Measurements from ENCODE around the gene SPOCK1. TPM values are rescaled to one million over a fixed set of nuclear protein-coding genes. Genes with fewer than 3 reads are reported as not detected.

The SPOCK1 gene
- total RNA-seq, 1 donor from 2014 or later = 6.8 TPM

DNA sequence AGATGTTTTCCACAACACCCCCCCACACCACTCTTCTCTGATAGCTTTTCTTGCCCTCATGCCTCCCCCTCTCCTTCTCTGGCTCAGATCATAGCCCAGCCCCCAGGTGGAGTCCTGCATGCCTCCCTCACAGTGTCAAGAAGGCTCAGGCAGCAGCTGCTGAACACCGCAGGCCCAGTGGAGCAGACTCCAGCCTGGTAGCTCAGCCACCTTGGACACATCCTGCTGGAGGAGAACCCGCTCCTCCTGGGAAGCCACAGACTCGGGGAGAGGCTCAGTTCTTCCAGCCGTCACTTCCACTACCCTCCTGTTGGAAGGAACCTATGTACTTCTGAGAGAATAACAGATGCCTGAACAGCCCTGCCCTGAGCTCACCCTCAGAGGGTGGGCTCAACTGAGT, 143.4 kb downstream of the SPOCK1 start:
- H3K27me3 ChIP-seq (ENCODE audit: control insufficient read depth, insufficient read depth, low read length) = no peaks in the 10 kb centered on the region
- DNase-seq (ENCODE audit: low read depth) = no peak
- no peak overlapping the region for H3K4me3 ChIP-seq (ENCODE audit: low read depth, low read length)
- TF ChIP-seq, protein P1, sequence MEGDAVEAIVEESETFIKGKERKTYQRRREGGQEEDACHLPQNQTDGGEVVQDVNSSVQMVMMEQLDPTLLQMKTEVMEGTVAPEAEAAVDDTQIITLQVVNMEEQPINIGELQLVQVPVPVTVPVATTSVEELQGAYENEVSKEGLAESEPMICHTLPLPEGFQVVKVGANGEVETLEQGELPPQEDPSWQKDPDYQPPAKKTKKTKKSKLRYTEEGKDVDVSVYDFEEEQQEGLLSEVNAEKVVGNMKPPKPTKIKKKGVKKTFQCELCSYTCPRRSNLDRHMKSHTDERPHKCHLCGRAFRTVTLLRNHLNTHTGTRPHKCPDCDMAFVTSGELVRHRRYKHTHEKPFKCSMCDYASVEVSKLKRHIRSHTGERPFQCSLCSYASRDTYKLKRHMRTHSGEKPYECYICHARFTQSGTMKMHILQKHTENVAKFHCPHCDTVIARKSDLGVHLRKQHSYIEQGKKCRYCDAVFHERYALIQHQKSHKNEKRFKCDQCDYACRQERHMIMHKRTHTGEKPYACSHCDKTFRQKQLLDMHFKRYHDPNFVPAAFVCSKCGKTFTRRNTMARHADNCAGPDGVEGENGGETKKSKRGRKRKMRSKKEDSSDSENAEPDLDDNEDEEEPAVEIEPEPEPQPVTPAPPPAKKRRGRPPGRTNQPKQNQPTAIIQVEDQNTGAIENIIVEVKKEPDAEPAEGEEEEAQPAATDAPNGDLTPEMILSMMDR (IDR thresholded peaks at IDR 0.05; ENCODE audit: insufficient read depth, low read length, severe bottlenecking) = no peak
- no peaks in the 10 kb centered on the region for H3K36me3 ChIP-seq (ENCODE audit: control insufficient read depth, insufficient read depth, low read length)
- FAIRE-seq = no peak

DNA sequence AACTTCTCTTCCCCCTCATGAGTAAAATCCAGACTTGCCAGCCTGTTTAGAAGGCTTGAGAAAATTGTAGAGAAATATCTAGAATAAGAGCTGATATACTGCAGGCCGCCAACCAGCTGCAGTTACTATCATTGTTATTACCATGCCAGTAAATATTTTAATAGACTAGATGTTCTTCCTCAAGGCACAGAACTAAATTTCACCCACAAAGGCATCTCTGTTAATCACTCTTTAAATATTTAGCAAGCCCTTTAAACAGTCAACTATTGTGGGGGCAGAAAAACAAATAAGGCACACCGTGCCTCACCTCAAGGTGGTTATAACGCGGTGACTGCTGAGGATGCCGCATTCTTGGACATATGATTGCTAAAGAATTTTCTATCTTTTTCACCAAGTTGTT, 147.0 kb downstream of the SPOCK1 start:
- FAIRE-seq = no peak
- no peaks in the 10 kb centered on the region for H3K27me3 ChIP-seq (ENCODE audit: control insufficient read depth, insufficient read depth, low read length)
- TF ChIP-seq, protein P1 (IDR thresholded peaks at IDR 0.05; ENCODE audit: insufficient read depth, low read length, severe bottlenecking) = no peak
- H3K36me3 ChIP-seq (ENCODE audit: control insufficient read depth, insufficient read depth, low read length) = no peaks in the 10 kb centered on the region
- H3K4me3 ChIP-seq (ENCODE audit: low read depth, low read length) = no peak overlapping the region
- DNase-seq (ENCODE audit: low read depth) = peak; percentile 51

DNA sequence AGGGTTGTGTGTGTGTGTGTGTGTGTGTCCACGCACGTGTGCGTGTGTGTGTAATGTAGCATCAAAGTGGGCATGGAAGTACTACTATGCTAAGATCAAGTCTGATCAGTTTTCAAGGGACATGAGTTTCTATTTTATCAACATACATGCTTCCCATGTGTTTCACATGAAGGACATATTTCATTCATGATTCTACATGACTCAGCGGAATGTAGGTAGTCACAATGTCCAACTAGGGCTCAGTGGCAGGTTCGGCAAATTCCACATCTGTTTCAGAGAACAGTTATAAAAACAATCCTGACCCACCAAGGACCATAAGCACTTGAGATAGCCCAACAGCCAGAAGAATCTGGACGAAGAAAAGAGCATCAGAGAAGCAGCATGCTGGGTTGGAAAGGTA, 148.3 kb downstream of the SPOCK1 start:
- FAIRE-seq = no peak

DNA sequence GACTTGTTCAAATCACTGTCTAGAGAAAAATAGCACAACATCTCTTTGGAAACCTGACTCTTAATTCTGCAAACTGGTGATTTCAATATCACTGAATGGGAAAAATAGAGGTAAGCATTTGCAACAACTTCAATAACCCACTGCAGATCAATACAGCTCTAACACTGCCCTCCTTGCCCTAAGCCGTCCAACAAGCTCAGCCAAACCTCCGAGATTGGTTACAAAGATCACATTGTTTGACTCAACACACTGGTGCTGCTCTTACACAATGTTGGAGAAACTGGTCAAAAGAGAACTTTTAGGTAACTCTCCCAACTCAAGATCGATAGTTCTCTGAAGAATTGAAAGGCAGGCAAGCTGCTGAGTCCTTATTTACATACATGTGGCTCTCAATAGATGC, 150.4 kb downstream of the SPOCK1 start:
- no peaks in the 10 kb centered on the region for H3K27me3 ChIP-seq (ENCODE audit: control insufficient read depth, insufficient read depth, low read length)
- TF ChIP-seq, protein P1 (IDR thresholded peaks at IDR 0.05; ENCODE audit: insufficient read depth, low read length, severe bottlenecking) = no peak
- DNase-seq (ENCODE audit: low read depth) (no peak), FAIRE-seq (no peak)
- no peak overlapping the region for H3K4me3 ChIP-seq (ENCODE audit: low read depth, low read length)
- no peaks in the 10 kb centered on the region for H3K36me3 ChIP-seq (ENCODE audit: control insufficient read depth, insufficient read depth, low read length)

More for the DNA sequence above, 148.3 kb downstream of the SPOCK1 start:
- H3K36me3 ChIP-seq (ENCODE audit: control insufficient read depth, insufficient read depth, low read length) = no peaks in the 10 kb centered on the region
- no peak for DNase-seq (ENCODE audit: low read depth)
- TF ChIP-seq, protein P1 (IDR thresholded peaks at IDR 0.05; ENCODE audit: insufficient read depth, low read length, severe bottlenecking) = no peak
- H3K4me3 ChIP-seq (ENCODE audit: low read depth, low read length) = no peak overlapping the region
- no peaks in the 10 kb centered on the region for H3K27me3 ChIP-seq (ENCODE audit: control insufficient read depth, insufficient read depth, low read length)

DNA sequence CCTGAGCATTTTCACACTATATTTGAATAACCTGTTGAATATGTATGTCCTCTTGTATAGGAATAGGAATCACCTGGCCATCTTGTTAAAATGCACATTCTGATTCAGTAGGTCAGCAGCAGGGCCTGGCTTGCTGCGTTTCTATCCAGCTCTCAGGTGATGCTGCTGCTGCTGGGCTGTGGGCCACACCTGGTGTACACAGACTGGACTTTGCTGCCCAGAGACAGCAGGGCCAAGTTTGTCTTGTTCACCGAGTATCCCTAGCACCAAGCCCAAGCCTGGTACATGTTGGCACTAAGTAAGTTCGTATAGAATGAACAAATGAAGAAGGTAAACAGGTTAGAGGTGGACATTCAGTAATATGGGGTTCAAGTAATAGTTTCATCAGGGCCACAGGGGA, 151.3 kb downstream of the SPOCK1 start:
- DNase-seq (ENCODE audit: low read depth) (no peak), FAIRE-seq (no peak)
- H3K4me3 ChIP-seq (ENCODE audit: low read depth, low read length) = no peak overlapping the region
- H3K36me3 ChIP-seq (ENCODE audit: control insufficient read depth, insufficient read depth, low read length) = no peaks in the 10 kb centered on the region
- TF ChIP-seq, protein P1 (IDR thresholded peaks at IDR 0.05; ENCODE audit: insufficient read depth, low read length, severe bottlenecking) = no peak
- H3K27me3 ChIP-seq (ENCODE audit: control insufficient read depth, insufficient read depth, low read length) = no peaks in the 10 kb centered on the region

DNA sequence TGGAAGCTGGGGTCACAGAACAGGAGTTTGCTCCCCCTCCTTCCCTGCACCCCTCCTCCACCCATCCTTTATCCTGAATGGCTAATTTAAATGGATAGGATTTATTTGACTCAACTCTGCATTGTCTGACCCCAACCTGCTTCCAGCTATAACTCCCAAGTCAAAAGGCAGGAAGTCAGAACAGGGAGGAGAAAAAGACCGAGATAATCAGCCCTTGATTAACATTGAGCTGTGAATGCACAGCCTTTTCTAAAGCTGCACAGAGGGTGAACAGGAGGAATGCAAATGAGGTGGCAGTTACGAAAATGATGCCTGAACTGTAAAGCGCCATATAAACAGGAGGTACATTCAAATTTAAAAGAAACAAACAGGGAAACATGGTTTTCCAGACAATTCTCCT, 152.8 kb downstream of the SPOCK1 start:
- TF ChIP-seq, protein P1 (IDR thresholded peaks at IDR 0.05; ENCODE audit: insufficient read depth, low read length, severe bottlenecking) = no peak
- H3K4me3 ChIP-seq (ENCODE audit: low read depth, low read length) = no peak overlapping the region
- DNase-seq (ENCODE audit: low read depth) (no peak), FAIRE-seq (no peak)
- H3K27me3 ChIP-seq (ENCODE audit: control insufficient read depth, insufficient read depth, low read length) = no peaks in the 10 kb centered on the region
- H3K36me3 ChIP-seq (ENCODE audit: control insufficient read depth, insufficient read depth, low read length) = no peaks in the 10 kb centered on the region

Data from bronchial epithelial cell (primary cell).